Measurements from ENCODE around the gene LYST.
"Not testable (repeated sequence)": the region's sequence is repeated elsewhere in the genome, so short reads cannot be mapped to it uniquely, and the experiment has no call there.

LYST gene

DNA sequence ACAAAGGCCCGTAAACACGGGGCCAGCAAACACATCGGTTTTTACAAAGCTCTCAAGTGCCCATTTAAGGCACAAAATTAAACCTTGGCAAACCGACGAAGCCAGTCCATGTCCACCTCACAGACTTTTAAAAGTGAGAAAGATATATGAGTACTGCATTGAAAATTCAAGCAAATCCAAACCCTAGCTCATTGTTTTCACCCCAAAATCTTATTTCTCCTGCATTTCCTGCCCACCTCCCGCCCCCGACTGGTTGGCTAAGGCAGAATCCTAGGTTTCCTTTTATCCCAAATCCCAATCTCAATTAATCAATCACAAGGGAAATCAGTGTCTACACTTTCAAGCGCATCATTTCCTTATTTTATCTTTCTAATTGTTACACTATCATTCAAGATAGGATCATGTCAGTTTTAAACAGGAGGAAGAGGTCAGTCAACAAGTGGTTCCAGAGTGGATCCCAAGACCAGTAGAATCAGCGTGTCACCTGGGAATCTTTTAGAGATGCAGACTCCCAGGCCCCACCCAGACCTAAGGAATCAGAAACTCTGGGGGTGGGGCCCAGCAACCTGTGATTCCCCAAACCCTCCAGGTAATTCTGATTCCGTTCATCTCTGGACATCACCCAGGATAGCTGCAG lies 215.4 kb downstream of the LYST start:
- DNase-seq, result no peak

- DNase-seq, result no peak
These were observed 216.2 kb downstream of the LYST start for GRCh38 chr1:235650341-235651169.

DNA sequence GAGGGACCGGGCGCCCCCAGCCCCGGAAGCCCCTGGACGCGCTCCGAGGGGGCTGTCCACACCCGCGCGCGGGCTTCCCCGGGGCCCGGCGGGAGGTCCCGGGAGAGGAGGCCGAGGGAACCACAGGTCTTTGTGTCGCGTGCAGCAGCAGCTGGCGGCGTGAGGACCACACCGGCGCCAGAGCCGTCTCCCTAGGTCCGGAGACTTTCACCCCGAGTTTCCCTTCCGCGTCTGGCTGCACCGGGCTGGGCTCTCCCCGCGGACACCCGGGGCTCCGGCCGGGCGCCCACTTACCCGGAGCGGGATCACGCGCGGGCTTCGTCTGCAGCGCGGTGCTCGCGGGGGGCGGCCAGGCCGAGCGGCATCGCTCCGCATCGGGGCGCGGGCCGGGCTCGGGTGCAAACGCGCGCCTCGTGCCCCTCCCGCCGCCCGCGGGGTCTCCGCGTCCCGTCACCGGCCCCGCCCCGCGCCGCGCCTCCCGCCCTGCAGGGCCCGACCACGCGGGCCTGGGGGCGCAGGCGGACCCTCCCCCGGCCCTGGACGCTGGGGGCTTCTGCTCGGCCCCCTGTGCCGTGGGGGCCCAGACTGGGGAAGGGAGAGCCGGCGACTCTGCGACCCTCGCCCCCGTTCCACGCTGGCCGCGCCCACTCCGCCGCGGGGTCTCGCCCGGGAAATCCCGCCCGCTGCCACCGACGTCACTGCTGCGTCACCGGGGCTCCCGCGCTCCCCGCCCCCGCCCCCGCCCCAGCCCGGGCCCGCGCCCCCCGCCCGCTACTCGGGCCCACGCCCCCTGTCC lies 217.1 kb downstream of the LYST start, which contains the start of gene GNG4:
Gene GNG4 (minus strand): TSS at position 417 of the 796 bp plus-strand sequence. CDS start 65,946 bp downstream, outside the sequence.
- DNase-seq, result peak in 3 of 5 experiments; percentile 10 to 22 (median 13)

- DNase-seq, result peak; percentile 26 to 71 (median 41)
These were observed 217.7 kb downstream of the LYST start for GRCh38 chr1:235648954-235649367.

DNA sequence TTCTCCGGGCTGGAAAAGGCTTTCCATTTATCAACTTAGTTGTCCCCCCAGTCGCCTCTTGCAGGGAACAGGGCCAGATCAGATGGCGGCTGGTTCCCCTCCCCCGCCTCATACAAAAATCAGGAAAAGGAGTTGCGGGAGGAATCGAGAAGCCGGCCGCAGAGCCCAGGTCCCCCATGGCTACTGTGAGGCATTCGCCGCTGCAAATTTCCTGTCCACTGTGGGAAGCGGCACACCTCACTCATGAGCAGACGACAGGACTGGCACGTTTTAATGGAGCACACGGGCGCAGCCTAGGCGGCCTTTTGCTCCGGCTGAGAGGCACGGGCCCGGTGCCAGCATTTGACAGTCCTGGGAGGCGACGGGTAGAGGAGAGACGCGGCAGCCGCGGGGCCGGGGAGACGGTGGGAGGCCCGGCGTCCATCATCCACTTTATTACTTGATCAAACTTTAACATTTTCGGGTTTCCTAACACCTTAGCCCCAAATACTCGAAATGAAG lies 218.2 kb downstream of the LYST start:
- no peak for DNase-seq

GRCh38 chr1:235647537-235647936 lies 219.2 kb downstream of the LYST start:
- not testable (repeated sequence) for DNase-seq

DNA sequence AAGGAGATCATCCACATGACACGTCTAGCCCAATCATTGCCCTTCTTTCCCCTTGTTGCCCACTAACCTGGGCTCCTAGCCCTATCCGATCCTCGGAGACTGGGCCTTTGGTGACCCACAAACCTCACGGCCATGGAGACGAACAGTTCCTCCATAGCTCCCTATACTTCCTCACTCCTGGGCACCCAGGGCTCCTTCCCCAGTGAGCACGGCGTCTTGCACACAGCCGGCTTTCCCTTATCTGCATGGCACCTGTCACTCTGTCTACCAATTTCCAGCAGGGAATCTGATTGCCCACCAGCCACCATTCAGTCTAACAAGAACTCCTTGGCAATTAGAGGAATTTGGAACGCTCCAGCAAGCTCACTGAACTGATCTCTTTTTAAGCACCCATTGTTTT lies 220.2 kb downstream of the LYST start:
- DNase-seq, result no peak

DNA sequence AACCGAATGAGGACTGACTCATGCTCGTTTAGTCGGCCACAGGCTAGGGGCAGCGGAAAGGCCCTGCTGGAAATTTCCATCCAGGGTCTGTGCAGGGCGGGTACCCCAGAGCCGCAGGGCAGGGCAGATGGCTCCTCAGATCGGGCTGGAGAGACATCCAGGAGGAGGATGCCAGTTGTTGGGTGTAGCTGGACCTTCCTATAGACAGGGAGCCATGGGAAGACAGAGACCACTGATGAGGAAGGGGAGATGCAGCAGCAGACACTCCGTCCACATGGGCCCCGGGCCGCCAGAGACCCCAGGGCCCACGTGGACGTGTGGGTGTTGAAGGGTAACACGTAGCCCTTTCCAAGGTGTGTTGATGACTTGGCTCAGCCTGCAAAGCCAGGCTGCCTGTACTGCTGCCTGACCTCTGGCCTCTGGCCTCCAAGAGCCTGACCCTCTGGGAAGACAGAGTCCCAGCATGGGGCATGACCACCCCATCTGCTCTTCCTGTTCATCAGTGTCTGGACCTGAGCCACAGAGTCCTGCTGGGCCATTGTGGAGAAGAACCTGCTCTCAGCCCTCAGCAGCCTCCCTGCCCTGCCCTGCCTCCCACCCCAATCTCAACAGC lies 221.9 kb downstream of the LYST start:
- no peak for DNase-seq

DNA sequence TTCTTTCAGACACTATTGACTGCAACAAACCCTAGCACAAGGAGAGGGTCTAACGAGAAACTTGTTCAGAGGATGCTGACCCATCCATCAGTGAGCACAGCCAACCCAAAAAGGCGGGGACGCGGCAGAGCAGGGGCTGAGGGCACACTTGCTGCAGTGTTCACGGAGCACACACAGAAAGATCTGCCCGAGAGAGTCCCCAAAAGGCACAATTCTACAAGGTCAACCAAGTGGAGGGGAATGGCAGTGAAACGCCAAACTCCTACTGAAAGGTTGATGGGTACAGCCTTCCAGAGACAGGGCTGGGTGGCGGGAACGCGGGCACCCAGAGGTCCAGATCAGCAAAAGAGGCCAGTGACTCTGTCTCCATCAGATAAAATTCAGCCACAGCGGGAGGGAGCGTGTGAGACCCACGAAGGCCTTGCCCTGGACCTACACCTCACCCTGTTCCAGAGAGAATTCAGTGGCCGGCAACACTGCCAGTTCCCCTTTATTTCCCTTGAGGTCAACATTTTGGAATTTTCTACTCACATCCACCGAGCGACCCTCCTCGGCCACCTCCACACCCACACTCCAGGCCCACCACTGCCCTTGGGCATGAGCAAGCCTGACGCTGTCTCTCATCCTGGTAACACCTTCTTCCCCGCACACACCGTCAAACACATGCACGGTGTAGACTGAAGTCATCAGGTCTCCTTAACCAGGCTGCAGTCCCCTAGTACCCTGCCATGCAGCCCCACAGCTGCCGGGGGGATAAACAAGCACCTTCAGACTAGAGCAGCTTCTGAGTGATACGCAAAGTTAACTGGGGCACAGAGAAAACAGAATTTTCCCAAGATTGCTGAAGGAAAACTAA lies 222.6 kb downstream of the LYST start:
- no peak for DNase-seq

DNA sequence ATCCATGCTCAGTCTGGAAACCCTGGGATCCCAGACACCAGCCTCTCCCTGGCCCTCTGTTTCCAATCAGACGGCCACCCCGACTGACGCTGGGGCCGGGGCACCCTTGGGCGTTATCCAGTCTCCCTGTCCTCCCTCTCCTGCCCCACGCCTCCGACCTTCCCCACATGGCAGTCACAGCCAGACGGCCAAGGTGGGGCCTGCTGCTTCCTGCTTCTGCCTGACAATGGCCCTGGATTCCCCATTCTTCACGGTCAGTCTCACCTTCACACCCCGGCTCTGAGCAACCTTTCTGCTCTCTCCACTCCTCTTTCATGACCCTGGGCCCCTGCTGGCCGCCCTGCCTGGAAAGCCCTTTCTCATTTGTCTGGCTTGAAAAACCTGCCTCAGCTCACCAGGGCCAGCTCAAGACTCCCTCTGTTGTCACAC lies 223.7 kb downstream of the LYST start:
- DNase-seq, result no peak

GRCh38 chr1:235642011-235642942 lies 224.4 kb downstream of the LYST start:
- DNase-seq, result peak; percentile 20 to 86 (median 45)

DNA sequence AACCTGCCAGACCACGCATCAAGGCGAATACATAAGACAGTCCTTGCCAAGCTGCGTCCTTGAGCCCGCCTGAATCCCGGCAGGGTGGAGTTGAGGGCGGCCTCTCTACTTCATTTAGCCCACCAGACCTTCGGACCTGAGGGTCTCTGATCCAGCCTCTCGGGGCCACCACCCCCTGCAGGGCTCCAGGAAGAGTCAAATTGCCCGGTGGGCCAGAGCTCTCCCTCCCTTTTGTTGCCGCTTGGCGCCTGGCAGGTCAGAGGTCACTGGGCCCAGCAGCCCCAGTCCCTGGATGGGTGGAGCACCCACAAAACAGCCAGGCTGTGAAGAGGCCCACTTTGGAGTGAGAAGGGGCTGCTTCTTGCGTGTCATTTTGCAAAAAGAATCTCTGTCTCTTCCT lies 226.1 kb downstream of the LYST start:
- no peak for DNase-seq

- no peak for DNase-seq
These were observed 227.2 kb downstream of the LYST start for GRCh38 chr1:235639226-235640205.

GRCh38 chr1:235638612-235639011 lies 228.1 kb downstream of the LYST start:
- DNase-seq, result not testable (repeated sequence)

DNA sequence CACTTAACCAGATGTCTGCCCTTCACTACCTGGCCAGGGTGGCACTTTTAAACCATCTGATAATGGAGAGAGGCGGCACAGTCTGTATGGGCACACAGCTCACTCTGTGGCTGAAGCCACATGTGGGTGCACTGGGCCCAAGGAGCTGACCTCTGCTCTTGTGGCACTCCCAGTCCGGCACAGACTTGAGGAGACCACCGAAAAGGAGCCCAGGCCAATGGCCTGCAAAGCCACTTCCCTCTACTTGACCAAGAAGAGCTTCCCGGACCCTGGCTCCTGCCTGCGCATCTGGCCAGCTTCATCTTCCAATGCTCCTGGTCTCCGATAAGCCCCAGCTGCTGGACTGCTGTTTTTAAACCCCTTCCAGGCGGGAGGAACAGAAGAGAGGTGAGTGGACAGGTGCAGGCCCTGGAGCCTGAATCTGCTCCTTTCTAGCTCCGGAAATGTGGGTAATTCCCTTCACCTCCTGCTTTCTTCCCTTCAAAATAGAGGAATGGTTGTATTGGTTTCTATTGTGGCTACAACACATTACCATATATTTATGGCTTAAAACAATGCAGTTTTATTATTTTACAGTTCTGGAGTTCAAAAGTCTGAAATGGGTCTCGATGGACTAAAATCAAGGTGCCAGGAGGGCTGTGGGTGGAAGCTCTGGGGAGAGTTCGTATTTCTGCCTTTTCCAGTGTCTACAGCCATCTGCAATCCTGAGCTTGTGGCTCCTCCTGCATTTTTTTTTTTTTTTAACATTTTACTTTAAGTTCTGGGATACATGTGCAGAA lies 228.8 kb downstream of the LYST start:
- DNase-seq, result no peak

DNA sequence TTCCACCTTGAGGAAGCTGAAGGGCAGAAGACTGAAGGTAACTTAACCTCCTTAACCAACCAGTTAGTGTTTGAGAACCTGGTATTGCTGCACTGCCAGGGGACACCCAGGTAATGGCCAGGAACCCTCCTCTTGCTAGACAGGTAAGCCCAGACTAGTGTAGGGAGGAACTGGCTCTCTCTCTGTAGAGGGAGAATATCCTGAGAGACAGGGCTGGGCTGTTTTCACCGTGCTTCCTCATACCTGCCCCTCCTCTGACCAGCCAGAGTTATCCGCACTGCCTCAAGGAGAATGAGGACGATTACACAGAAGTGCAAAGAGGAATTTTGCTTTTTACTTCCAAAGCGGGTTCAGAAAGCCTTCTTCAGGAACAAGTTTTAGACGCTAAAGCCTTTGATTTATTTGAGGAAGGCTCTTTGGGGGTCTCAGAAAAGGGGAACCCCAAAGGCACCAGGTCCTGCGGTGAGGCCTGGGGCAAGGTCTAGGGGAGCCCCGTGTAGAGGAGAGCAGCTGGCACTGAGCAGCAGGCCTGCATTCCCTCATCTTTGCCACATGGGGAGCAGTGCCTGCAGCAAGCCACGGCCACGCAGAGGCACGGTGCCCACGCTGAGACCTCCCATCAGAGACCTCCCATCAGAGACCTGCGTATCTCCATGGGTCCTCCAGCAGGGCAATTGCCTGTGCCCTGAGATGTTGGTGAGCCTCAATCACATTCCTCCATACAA lies 230.6 kb downstream of the LYST start:
- no peak for DNase-seq

Data from T-helper 2 cell (primary cell).